ENCODE results near the gene CMIP. TPM values are rescaled to one million over a fixed set of nuclear protein-coding genes. Genes with fewer than 3 reads are reported as not detected.

The CMIP gene
- total RNA-seq, 4 donors from 2014 or later: 15.5 to 65.9 (median 20.2) TPM

- Histone ChIP-seq H3K27me3 (no peaks in the 10 kb centered on the region), H3K4me1 (peaks cover 9 to 15% of the 10 kb centered on the region in 2 donors), H3K36me3 (no peaks in the 10 kb centered on the region), H3K4me3 (replicated peaks in 1 of 3) (no peak overlapping the region), H3K9me3 (no peaks in the 10 kb centered on the region), H3K27ac (no peak overlapping the region)
- 97 to 98% methylated on average over 6 of the region's 6 CpGs for WGBS, 2 donors
- intact Hi-C loops (cut with DNase I): loop anchor here (5.0 kb wide), 1 partner anchor 528 kb away; no protein-coding TSS in a partner anchor
- TF ChIP-seq CTCF (IDR thresholded peaks at IDR 0.05) (no peak), POLR2A (IDR thresholded peaks at IDR 0.05) (no peak)
- no peak for DNase-seq
Observed at GRCh38 chr16:81734632-81735434, 290.2 kb downstream of the CMIP start.

DNA sequence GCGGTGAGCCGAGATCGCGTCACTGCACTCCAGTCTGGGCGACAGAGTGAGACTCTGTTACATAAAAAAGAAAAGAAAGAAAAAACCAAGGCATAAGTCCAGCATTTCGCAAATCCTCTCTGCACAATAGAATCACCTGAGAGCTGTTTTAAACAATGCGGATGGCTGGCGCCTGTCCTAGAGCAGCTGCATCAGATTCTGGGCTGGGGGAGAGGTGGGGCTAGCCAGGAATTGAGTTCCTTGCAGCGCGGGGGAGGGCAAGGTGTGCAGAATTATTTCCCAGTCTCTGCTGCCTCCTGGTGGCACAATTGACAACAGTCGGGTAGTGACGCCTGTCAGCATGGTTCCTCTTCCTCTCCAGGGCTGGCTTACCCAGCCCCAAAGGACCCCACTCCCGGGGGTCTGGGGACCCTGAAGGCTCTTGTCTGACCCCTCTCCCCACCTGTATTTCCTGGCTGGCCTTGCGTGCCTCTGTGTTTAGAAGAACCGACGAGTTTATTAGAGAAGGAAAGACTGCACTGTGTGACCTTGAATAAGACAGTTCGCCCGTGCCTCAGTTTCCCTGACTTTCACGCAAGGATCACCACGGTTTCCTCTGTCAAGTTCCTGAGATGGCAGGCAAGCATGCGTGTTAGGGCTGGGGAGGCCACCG, 293.4 kb downstream of the CMIP start:
- H3K27me3 ChIP-seq: no peaks in the 10 kb centered on the region
- no peak overlapping the region for H3K4me3 ChIP-seq (replicated peaks in 1 of 3)
- peak overlapping the region in 2 of 3 donors; percentile 57 to 74 for H3K27ac ChIP-seq
- no peaks in the 10 kb centered on the region for H3K36me3 ChIP-seq
- 9 to 14% methylated on average over 22 of the region's 22 CpGs for WGBS, 2 donors
- TF ChIP-seq CTCF (IDR thresholded peaks at IDR 0.05) (peak; percentile 38 to 97 (median 84)), POLR2A (IDR thresholded peaks at IDR 0.05) (no peak)
- H3K4me1 ChIP-seq: peaks cover 0 to 5% of the 10 kb centered on the region in 2 donors
- H3K9me3 ChIP-seq: no peaks in the 10 kb centered on the region
- intact Hi-C loops (cut with DNase I): loop anchor here (5.0 kb wide), 1 partner anchor 531 kb away; no protein-coding TSS in a partner anchor
- peak; percentile 93 for DNase-seq

- 72 to 83% methylated on average over 16 to 17 of the region's 18 CpGs for WGBS, 2 donors
- intact Hi-C loops (cut with DNase I): loop anchor here (5.0 kb wide), 1 partner anchor 532 kb away; no protein-coding TSS in a partner anchor
- Histone ChIP-seq H3K36me3 (no peaks in the 10 kb centered on the region), H3K4me1 (peaks cover 0 to 5% of the 10 kb centered on the region in 2 donors), H3K27ac (no peak overlapping the region), H3K4me3 (replicated peaks in 1 of 3) (no peak overlapping the region), H3K9me3 (no peaks in the 10 kb centered on the region), H3K27me3 (no peaks in the 10 kb centered on the region)
- TF ChIP-seq CTCF (IDR thresholded peaks at IDR 0.05) (no peak), POLR2A (IDR thresholded peaks at IDR 0.05) (no peak)
- DNase-seq: peak in 1 of 2 donors; percentile 20
Observed at GRCh38 chr16:81738783-81739496, 294.3 kb downstream of the CMIP start.

GRCh38 chr16:81739503-81739902, 294.9 kb downstream of the CMIP start:
- intact Hi-C loops (cut with DNase I): loop anchor here (5.0 kb wide), 1 partner anchor 532 kb away; no protein-coding TSS in a partner anchor

More at GRCh38 chr16:81739503-81739902, 294.9 kb downstream of the CMIP start:
- Histone ChIP-seq H3K9me3 (no peaks in the 10 kb centered on the region), H3K4me3 (replicated peaks in 1 of 3) (no peak overlapping the region), H3K4me1 (peaks cover 0 to 5% of the 10 kb centered on the region in 2 donors), H3K27ac (no peak overlapping the region), H3K27me3 (no peaks in the 10 kb centered on the region), H3K36me3 (no peaks in the 10 kb centered on the region)
- no peak for TF ChIP-seq CTCF (IDR thresholded peaks at IDR 0.05)
- TF ChIP-seq POLR2A (IDR thresholded peaks at IDR 0.05): no peak
- 81 to 95% methylated on average over 6 to 7 of the region's 8 CpGs for WGBS, 2 donors
- no peak for DNase-seq

All from thyroid gland (tissue), 4 donors.